HG02973 (cell line): ENCODE data around the gene RALB.

Experiments used
- ATAC-seq: cut with Tn5 transposase; IDR thresholded peaks from one replicate; pipeline ENCODE4 v1.9.1; 2021; ENCODE audit warnings: moderate library complexity; ENCODE audit not compliant: unreplicated experiment

The RALB gene, protein sequence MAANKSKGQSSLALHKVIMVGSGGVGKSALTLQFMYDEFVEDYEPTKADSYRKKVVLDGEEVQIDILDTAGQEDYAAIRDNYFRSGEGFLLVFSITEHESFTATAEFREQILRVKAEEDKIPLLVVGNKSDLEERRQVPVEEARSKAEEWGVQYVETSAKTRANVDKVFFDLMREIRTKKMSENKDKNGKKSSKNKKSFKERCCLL

GRCh38 chr2:120252225-120253020, at the start of gene RALB:
Gene RALB, plus strand, starts transcription at chr2:120252852. Its CDS starts 25,813 bp downstream, at chr2:120278665.
- ATAC-seq: peak; percentile 93

DNA sequence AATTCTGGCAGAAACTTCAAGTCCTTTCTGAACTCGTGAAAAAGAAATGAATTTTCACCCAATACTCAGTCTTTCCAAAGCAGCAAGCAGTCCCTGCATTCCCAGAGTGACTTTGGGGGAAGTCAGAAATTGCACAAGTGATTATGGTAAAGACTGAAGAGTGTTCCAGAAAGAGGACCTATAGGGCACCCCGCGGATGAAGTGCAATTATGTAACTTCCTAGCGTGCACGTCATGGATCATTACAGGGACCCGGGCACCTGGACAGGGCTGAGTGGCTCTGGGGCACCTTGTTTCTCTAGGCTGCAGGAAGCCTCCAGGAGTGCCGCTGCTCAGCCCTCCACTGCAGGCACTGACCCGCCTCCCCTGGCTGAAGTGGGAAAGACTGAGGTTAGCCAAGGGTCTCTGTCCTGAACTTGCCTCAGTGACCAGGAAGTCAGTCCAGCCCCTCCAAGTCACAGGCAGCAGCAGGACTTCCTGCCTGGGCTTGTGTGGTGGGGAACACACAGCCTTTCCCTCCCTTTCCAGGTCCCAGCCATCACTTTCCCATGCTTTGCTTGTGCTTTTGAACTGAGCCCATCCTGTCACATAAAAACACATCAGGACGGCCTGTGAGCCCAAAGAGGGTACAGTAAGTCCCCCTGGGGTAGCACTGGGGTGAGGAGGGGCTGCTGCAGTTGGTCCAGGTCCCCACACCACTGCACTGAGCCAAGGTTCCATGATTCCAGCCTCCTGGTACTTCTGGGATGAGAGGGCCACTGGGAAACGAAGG, 49.2 kb upstream of the RALB start:
- ATAC-seq: no peak

GRCh38 chr2:120204022-120204405, 48.6 kb upstream of the RALB start:
- ATAC-seq: no peak

DNA sequence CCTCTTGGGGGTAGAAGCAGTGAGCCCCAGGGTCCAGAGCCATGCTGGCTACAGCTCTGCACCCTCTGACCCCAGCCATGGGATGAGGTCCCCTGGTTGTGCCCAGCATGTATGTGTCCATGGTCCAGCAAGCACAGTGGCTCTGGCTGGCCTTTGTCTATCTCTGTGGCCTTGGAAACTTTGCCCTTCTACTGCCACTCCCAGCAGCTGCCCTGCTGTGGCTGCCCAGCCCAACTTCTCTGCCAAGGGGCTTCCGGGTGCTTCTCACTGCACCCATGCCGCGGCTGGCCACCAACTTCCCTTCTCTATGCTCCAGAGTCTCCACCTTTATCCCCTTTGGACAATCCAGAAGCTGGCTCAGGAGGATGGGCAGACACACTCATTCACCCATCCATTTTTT, 48.2 kb upstream of the RALB start:
- ATAC-seq: no peak

DNA sequence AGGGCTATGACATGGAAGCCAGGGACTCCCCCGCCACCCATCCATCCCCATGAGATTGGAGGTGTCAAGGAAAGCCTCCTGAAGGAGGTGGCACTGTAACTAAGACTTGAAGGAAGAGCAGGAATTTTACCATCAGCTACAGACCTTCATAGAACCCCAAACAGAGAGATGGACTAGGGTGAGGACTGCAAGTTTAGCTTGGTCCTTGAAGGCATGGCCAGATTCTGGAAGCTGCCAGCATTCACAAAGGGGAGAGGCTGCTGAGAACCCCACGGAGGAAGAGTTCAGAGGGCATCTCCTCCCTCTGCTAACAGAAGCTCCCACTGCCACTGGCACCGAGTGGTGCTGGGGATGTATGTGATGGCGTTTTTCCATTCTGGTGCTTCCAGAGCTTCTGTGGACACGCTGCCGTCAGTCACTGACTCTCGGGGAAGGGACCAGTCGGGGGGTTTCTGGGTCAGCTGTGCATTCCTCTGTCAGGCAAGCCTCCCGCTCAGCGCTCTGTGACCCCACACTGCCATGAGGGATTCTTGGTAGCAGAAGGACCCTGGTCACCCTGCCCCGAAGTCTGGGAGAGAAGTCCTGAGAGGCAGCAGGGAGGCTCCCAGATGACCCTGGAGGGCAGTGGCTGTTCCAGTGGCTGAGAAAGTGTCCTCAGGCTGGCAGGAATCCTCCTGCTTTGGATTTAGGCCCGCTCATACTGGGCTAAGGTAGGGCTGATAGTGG, 47.5 kb upstream of the RALB start:
- ATAC-seq: no peak

GRCh38 chr2:120206022-120206581, 46.5 kb upstream of the RALB start:
- no peak for ATAC-seq

DNA sequence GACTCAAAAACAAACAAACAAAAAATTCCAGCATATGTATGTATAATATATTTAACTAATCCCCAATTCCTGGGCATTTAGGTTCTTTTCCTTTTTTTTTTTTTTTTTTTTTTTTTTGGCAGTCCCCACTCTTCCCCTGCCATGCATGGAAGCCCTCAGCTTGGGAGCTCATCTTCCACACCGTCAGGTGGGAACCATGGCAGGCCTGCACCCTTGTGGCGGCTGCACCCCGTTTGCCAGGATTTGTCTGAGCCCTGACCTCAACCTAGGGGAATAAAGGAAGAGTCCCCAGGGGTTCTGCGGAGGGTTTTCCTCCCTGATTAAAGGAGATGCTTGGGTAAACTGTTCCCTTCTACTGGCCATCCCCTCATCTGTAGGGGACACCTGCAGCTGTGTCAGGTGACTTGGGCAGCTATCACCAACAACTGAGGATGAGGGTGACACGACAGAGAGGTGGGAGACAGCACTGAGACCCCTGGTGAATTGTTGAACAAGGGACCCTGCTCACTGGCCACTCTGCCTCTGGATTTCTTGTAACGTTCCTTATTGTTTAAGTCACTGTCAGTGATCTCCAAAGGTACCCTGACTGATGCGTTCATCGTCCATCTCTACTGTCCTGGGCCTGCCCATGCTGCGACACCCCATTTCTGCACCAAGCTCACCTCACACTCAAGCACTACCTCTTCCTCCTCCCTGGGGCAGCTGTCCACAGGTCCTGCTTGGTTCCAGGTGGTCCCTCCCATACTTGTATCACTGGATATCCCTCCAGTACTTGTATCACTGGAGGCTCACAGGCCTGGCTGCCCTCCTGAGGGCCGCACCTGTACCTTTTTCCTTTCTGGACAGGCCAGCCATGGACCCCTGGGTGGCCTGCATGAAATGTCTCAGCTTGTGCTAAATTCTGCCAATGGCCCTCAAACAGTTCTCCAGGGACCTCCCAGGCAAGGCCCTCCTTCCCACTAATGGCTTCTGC, 44.0 kb upstream of the RALB start:
- ATAC-seq: no peak

DNA sequence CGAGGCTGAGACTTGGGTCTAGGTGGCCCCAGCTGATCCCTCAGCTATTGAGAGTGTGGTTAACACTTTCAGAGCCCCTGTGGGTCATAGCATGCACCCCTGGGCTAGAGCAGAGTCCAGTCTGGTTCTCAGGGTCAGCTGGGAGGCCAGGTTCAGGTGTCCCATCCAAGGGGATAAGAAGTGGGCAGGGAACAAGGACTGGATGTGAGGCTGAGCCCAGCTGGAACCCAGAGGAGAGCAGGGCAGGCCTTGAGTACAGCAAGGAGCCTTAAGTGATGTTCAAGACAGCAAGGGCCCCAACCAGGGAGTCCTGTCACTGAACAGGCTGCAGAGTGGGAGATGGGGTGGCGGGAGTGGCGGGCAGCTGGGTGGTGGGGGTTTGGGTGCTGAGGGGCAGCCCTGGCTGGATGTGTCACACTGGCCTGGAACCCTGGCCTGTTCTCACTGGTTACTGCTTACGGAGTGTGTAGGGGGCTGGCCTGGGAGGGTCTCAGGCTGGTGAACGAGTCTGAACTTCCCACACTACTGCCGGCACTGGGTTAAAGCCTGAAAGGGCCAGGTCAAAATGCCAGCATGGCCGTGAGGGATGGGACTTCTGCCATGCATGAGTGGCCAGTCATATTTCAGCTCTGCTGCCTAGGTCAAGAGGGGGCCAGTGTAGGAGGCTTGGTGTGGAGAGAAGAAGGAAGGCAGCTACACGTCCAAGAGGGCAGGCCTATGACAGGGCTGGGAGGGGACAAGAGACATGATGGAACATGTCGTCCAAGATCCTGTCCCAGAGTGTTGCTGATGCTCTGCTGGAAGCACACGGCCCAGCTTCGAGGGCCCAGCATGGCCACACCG, 43.0 kb upstream of the RALB start:
- ATAC-seq: no peak

DNA sequence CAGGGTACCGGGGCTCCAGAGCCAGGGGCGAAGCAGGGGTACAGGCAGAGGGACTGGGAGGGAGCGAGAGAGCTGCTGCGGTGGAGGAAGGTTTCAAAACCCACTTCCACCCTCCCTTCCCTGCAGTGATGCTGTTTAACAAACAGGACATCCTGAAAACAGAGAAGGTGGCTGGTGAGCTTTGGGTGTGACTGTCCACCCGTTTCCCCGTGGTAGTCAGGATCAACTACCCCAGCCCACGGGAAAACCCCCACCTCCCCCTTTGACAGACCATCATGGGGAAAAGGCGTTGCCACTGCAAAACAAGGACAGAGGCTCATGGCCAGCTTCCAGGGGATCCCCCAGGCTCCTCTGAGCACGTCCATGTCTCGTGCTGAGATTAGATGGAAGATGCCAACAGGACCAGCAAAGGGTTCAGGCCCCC, 42.4 kb upstream of the RALB start:
- no peak for ATAC-seq

- no peak for ATAC-seq
Observed at GRCh38 chr2:120218181-120218580, 34.5 kb upstream of the RALB start.

- no peak for ATAC-seq
Observed at GRCh38 chr2:120219291-120219690, 33.4 kb upstream of the RALB start.

GRCh38 chr2:120219766-120220165, 32.9 kb upstream of the RALB start:
- ATAC-seq: no peak

DNA sequence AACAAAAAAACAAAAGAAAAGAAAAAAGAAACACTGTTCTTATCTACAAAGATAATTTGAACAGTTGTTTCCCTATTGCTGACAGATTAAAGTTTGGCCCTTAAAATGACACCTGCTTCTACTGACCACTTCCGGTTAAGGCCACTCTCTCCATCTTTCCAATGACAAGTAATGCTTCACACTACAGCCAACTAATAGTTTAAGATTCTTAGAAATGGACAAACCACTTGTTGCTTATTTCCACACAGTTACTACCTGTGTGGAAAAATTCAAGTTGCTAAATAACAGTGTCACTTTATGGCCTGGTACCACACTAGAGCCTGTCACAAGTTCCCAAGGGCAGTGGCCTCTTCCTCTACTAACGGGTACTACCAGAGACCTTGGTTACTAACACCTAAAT, 31.9 kb upstream of the RALB start:
- no peak for ATAC-seq

DNA sequence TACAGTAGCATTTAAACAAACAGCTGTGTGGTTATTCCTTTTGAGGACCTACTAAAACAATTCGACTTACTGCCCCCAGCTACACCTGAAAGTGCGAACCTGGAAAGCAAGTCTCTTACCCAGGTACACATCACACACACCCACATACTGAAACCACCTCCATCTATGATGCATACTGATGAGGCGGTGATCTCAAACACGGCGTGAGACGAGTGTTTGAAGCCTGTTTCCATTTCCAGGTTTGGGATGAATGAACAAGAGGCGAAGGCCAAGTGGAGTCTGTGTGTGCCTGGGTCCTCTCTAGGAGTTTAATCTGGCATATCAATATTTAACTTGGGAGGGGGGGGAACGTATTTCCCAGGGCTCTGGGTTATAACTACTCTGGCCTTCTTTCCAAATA, 31.0 kb upstream of the RALB start:
- no peak for ATAC-seq

DNA sequence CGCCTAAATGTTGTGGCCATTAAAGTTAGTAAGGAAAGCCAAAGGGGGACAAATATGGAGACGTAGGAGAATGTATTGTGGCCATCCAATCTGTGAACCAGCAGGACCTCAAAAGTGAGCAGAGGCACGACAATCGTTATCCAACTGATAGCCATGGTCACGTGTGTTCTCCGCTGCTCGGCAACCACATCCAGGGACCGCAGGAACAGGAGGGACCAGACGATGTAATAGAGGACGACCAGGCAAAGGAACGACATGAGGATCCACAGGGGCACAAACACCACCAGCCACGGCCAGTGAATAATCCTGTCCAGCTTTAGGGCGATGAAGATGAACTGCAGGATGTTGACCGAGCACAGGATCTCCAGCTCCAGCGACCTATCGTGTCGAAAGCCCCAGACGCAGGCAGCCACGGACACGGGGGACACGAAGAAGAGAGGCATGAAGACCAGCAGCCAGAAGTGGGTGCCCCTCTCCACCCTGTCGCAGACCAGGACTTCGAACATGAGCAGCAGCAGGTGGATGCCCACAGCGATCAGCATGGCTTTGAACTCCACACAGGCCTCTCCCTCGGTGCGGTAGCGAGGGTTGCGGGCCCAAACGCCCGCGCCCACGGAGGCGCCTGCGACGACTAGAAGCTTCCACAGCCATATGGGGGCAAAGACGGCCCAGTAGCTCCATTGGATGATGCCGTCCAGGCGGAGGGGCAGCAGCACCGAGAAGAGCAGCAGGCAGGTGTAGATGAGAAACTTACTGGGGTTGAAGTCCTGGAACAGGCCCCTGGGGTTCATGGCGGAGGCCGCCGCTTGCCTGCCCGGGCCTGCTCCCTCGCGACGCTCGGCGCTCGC, 30.2 kb upstream of the RALB start:
- no peak for ATAC-seq

GRCh38 chr2:120223034-120223912, 29.4 kb upstream of the RALB start, which contains the start of gene TMEM185B:
Gene TMEM185B, minus strand, starts transcription at chr2:120223400. Its CDS starts 424 bp downstream, at chr2:120222976.
- ATAC-seq: peak; percentile 82

GRCh38 chr2:120224256-120224655, 28.4 kb upstream of the RALB start:
- ATAC-seq: no peak
